ENCODE data around the gene DNTTIP2.

GRCh38 chr1:93847811-93848288 lies 31.2 kb downstream of the DNTTIP2 start:
- TF ChIP-seq CTCF (IDR thresholded peaks at IDR 0.05) (no peak), SMAD3 (CRISPR knock-in tag; IDR thresholded peaks at IDR 0.05; ENCODE audit: borderline replicate concordance) (no peak), E2F1 (CRISPR knock-in tag; IDR thresholded peaks at IDR 0.05) (no peak), GABPB1 (CRISPR knock-in tag; IDR thresholded peaks at IDR 0.05) (0 out of 2 replicates have a peak, but pooled peaks have one; percentile 16), NR2C2 (CRISPR knock-in tag; IDR thresholded peaks at IDR 0.05) (no peak), RELA (CRISPR knock-in tag; IDR thresholded peaks at IDR 0.05; ENCODE audit: borderline replicate concordance) (no peak)
